Brain microvascular endothelial cell (primary cell): ENCODE results near the gene IL18R1.

Experiments
- DNase-seq: peaks from one replicate; pipeline ENCODE4 v3.0.0-alpha.2; 2020
- H3K27ac ChIP-seq: fragments of 250-450 bp; sonication (Bioruptor Pico); 2 replicates; pipeline ENCODE4 v1.5.1; 2020; ENCODE audit warnings: mild to moderate bottlenecking, moderate library complexity
- H3K27me3 ChIP-seq: fragments of 250-450 bp; sonication (Bioruptor Pico); replicated peaks from 2 replicates; pipeline ENCODE4 v1.5.1; 2020; ENCODE audit warnings: mild to moderate bottlenecking
- H3K36me3 ChIP-seq: fragments of 250-450 bp; sonication (Bioruptor Pico); replicated peaks from 2 replicates; pipeline ENCODE4 v1.5.1; 2020; ENCODE audit warnings: mild to moderate bottlenecking
- H3K4me3 ChIP-seq: 2 replicates; pipeline ENCODE4 v1.5.1; 2011; ENCODE audit warnings: low read depth, mild to moderate bottlenecking, control low read depth, low read length, moderate library complexity
- in situ Hi-C: cut with HindIII; loops from 2 replicates; pipeline ENCODE4 v1.10.0; 2017; ENCODE audit warnings: low sequenced_read_pairs, low pct_ligation_motif_present
- TF ChIP-seq, protein P1 (sequence below): IDR thresholded peaks from 2 replicates; pipeline ENCODE4 v1.5.1; 2011; ENCODE audit warnings: low read depth, mild to moderate bottlenecking, moderate library complexity, low read length, control low read depth, inconsistent platforms; ENCODE audit errors: missing control alignments

Gene IL18R1, protein sequence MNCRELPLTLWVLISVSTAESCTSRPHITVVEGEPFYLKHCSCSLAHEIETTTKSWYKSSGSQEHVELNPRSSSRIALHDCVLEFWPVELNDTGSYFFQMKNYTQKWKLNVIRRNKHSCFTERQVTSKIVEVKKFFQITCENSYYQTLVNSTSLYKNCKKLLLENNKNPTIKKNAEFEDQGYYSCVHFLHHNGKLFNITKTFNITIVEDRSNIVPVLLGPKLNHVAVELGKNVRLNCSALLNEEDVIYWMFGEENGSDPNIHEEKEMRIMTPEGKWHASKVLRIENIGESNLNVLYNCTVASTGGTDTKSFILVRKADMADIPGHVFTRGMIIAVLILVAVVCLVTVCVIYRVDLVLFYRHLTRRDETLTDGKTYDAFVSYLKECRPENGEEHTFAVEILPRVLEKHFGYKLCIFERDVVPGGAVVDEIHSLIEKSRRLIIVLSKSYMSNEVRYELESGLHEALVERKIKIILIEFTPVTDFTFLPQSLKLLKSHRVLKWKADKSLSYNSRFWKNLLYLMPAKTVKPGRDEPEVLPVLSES

DNA sequence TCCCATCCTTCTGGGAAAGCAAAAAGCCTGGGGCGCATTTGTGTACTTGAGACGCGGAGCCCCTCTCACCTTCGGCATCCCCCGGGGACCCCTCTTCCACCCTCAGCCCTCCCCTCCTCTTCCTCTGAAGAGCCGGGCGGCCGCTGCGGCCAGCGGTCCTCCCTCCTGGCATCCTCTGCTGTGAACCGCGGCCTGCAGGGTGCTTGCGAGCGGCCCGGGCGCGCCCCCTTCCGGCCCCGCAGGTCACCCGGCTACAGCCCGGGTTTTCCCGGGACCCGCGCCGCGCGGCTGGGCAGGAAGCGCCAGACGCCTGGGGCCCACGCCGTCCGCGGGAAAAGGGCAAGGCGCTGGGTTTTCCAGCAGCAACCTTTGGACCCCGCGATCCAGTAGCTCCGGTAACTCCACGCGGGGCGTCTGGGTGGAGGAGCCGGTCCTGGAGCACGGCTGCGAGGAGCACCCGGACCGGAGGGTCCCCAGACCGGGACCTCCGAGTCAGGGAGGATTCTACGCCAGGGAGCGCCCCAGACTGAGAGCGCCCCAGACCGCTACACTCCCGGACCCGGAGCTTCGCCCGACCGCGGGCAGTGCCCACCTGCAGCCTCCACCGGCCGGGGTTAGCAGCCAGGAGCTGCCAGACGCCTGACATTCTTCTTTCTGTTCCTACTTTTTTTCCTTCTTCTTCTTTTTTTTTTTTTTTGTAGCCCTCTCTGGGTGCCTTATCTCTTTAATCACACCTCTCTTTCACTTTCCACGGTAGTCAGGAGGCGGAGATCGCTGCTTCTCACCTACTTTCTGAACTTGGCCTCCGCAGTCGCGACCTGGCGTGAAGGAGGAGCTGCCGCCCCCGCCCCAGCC, at the start of gene IL18R1:
IL18R1 (plus strand) TSS at position 271 of the 855 bp plus-strand sequence. CDS start 6,865 bp downstream, outside the sequence.
- TF ChIP-seq, protein P1, sequence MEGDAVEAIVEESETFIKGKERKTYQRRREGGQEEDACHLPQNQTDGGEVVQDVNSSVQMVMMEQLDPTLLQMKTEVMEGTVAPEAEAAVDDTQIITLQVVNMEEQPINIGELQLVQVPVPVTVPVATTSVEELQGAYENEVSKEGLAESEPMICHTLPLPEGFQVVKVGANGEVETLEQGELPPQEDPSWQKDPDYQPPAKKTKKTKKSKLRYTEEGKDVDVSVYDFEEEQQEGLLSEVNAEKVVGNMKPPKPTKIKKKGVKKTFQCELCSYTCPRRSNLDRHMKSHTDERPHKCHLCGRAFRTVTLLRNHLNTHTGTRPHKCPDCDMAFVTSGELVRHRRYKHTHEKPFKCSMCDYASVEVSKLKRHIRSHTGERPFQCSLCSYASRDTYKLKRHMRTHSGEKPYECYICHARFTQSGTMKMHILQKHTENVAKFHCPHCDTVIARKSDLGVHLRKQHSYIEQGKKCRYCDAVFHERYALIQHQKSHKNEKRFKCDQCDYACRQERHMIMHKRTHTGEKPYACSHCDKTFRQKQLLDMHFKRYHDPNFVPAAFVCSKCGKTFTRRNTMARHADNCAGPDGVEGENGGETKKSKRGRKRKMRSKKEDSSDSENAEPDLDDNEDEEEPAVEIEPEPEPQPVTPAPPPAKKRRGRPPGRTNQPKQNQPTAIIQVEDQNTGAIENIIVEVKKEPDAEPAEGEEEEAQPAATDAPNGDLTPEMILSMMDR: peak; percentile 54
- Histone ChIP-seq H3K4me3 (peak within 1 kb of the TSS; percentile 69), H3K27ac (no peak within 1 kb of the TSS), H3K27me3 (no peaks in the 10 kb centered on the region), H3K36me3 (no peaks in the 10 kb centered on the region)
- in situ Hi-C loops: loop anchor here (10.0 kb wide), 1 partner anchor 111 kb away; no protein-coding TSS in a partner anchor
- peak; percentile 46 for DNase-seq

DNA sequence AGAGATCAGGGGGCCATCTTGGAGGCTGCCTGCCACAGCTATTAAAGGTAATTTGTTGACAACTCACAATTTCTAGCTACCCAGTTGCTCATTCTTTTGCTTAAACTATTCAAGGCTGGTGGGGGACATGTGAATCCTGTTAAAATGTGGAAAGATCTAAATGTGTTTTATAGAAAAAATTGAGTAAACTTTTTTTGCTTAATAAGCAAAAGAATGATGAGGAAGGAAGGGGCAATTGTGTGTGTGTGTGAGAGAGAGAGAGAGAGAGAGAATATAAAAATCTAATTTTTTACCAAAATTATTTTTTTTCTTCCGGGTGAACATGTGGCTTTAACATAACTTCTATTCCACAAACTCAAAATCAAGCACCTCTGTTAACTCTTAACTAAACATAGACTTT, 49.5 kb upstream of the IL18R1 start:
- Histone ChIP-seq H3K36me3 (no peaks in the 10 kb centered on the region), H3K4me3 (no peak overlapping the region), H3K27me3 (no peaks in the 10 kb centered on the region), H3K27ac (no peak overlapping the region)
- in situ Hi-C loops: no loop called here
- DNase-seq: no peak
- TF ChIP-seq, protein P1: no peak

DNA sequence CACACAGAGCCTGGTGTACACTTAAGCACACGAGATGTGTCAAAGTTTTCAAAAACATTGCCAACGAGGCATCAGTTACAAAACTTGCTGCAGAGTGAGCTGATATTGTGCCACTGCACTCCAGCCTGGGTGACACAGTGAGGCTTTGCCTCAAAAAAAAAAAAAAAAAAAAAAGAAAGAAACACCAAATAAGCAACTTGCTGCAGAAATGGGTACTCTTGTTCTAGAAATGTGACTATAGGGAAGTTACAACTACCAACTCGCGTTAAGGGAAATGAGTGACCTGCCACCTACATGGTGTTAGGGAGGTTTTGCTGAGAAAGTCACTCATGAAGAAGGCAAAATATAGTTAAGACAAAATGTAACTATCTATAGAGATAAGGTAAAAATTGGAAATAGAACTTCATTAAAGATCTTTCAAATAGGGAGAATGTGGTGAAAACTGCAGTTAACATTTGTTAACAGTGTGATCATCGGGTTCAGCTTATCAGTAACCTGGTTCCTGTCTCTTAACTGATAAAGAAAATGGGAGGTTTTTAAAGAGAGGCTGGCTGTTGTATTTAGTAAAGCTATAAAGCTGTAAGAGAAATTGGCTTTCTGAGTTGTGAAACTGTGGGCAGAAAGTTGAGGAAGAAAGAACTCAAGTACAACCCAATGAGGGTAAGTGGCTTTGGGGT, 44.5 kb upstream of the IL18R1 start, which contains the start of gene IL1RL1:
IL1RL1 (plus strand) TSS at position 600 of the 677 bp plus-strand sequence. CDS start 26,702 bp downstream, outside the sequence.
- Histone ChIP-seq H3K36me3 (no peaks in the 10 kb centered on the region), H3K27ac (no peak within 1 kb of the TSS), H3K4me3 (no peak within 1 kb of the TSS), H3K27me3 (no peaks in the 10 kb centered on the region)
- in situ Hi-C loops: no loop called here
- DNase-seq: no peak
- TF ChIP-seq, protein P1: no peak

DNA sequence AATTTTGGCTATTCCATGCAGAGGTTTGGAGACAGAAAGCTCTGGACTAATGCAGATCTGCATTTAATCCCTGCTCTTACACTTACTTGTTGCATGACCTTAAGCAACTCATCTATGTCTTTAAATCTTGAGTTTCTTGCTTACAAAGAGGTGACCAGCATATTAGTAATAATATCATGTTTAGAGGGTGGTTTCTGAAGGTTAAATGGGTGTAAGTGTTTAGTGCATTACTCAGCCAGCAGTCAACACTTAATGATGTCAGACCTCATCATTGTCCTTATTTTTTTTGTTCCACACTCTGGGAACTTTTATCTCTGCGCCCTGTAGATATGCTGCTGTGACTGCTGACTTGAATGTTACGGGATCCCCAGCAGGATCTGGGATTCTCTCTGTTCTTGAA, 42.6 kb upstream of the IL18R1 start:
- Histone ChIP-seq H3K36me3 (no peaks in the 10 kb centered on the region), H3K27ac (peak overlapping the region; percentile 76), H3K27me3 (no peaks in the 10 kb centered on the region), H3K4me3 (no peak overlapping the region)
- in situ Hi-C loops: no loop called here
- DNase-seq: peak; percentile 84
- TF ChIP-seq, protein P1: no peak

DNA sequence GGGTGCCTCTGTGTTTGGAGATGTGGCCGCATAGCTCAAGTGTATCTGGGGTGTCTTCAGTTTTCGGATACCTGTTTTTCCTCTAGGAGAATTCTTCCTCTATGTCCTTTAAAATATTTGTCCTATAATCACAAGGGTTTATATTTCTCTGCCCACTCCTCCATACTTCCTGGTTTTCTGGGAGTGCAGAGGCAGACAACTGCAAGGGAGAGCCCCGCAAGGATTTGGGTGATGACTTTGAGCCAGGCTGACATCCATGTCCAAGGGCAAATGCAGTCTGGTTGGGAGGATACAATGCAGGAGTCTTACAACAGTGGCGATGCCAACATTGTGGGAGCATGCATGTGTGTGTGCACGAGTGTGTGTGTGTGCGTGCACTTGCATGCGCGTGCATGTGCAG, 42.1 kb upstream of the IL18R1 start:
- in situ Hi-C loops: no loop called here
- Histone ChIP-seq H3K36me3 (no peaks in the 10 kb centered on the region), H3K27ac (peak overlapping the region; percentile 76), H3K27me3 (no peaks in the 10 kb centered on the region), H3K4me3 (no peak overlapping the region)
- TF ChIP-seq, protein P1: no peak
- DNase-seq: no peak
